HEK293 (cell line): ENCODE measurements around the gene TLE3.

Experiments used
- CTCF ChIA-PET: fragments of 350-600 bp; formaldehyde crosslinking; extraction: SDS; loops from one replicate; lab custom pipeline; 2021; ENCODE audit warnings: antibody characterized with exemption; lab: Yijun Ruan, JAX
- POLR2A ChIA-PET: fragments of 300-600 bp; formaldehyde crosslinking; extraction: SDS; loops from one replicate; lab custom pipeline; 2020; ENCODE audit warnings: antibody characterized with exemption, inconsistent platforms; lab: Yijun Ruan, JAX
- H3K27ac ChIP-seq: fragments of 200-500 bp; sonication (Bioruptor generic); 2 replicates; pipeline ENCODE4 v1.5.1; 2014; ENCODE audit warnings: low read depth, low read length, control low read depth, inconsistent platforms; ENCODE audit errors: extremely low read depth
- H3K36me3 ChIP-seq, 2 experiments: fragments of 200-500 bp in 1 of 2; sonication (Bioruptor generic) in 1 of 2; 1 replicate in 1 of 2; 2 replicates in 1 of 2; pipeline ENCODE4 v1.5.1; 2014 to 2017; ENCODE audit warnings: inconsistent platforms in 2 of 2, low read length in 2 of 2; ENCODE audit not compliant: control insufficient read depth in 2 of 2, insufficient read depth in 1 of 2
- H3K4me1 ChIP-seq: fragments of 200-500 bp; sonication (Bioruptor generic); 2 replicates; pipeline ENCODE4 v1.5.1; 2014; ENCODE audit warnings: mild to moderate bottlenecking, low read length, inconsistent platforms; ENCODE audit not compliant: control insufficient read depth, insufficient read depth
- H3K4me3 ChIP-seq: 2 replicates; pipeline ENCODE4 v1.5.1; 2011; ENCODE audit warnings: low read depth, mild to moderate bottlenecking, control low read depth, low read length, moderate library complexity
- H3K9me3 ChIP-seq: fragments of 200-500 bp; sonication (Bioruptor generic); 2 replicates; pipeline ENCODE4 v1.5.1; 2014; ENCODE audit warnings: low read depth, low read length, inconsistent platforms; ENCODE audit not compliant: control insufficient read depth, insufficient read depth
- EGR2 ChIP-seq: fragments of 450-650 bp; formaldehyde crosslinking; IDR thresholded peaks from 2 replicates; pipeline ENCODE4 v1.5.1; 2016; ENCODE audit warnings: low read depth, missing biosample characterization, missing genetic modification characterization
- GLI2 ChIP-seq: fragments of 450-650 bp; formaldehyde crosslinking; IDR thresholded peaks from 2 replicates; pipeline ENCODE4; 2017; ENCODE audit warnings: missing biosample characterization, missing genetic modification characterization, low read depth, borderline replicate concordance
- IKZF3 ChIP-seq: fragments of 450-650 bp; IDR thresholded peaks from 2 replicates; pipeline ENCODE4 v1.5.0; 2018; ENCODE audit warnings: missing biosample characterization, mild to moderate bottlenecking, missing genetic modification characterization, moderate library complexity
- TCF7L2 ChIP-seq: IDR thresholded peaks from 2 replicates; pipeline ENCODE4 v1.6.1; 2011; ENCODE audit warnings: low read depth, mild to moderate bottlenecking, inconsistent platforms, low read length, moderate library complexity, borderline replicate concordance
- YY2 ChIP-seq: fragments of 450-650 bp; formaldehyde crosslinking; IDR thresholded peaks from 2 replicates; pipeline ENCODE4 v1.5.1; 2016; ENCODE audit warnings: missing biosample characterization, missing genetic modification characterization
- ZBTB17 ChIP-seq: fragments of 450-650 bp; formaldehyde crosslinking; IDR thresholded peaks from 2 replicates; pipeline ENCODE4 v1.5.1; 2016; ENCODE audit warnings: missing biosample characterization, missing genetic modification characterization
- ZFHX2 ChIP-seq: fragments of 450-650 bp; formaldehyde crosslinking; conservative IDR thresholded peaks from 2 replicates; pipeline ENCODE4 v1.5.1; 2016; ENCODE audit warnings: missing biosample characterization, missing genetic modification characterization
- ZNF121 ChIP-seq: fragments of 450-650 bp; formaldehyde crosslinking; IDR thresholded peaks from 2 replicates; pipeline ENCODE4 v1.5.1; 2016; ENCODE audit warnings: missing biosample characterization, missing genetic modification characterization
- ZNF169 ChIP-seq: fragments of 450-650 bp; formaldehyde crosslinking; IDR thresholded peaks from 2 replicates; pipeline ENCODE4 v1.5.1; 2016; ENCODE audit warnings: missing biosample characterization, missing genetic modification characterization
- ZNF175 ChIP-seq: fragments of 450-650 bp; formaldehyde crosslinking; IDR thresholded peaks from 2 replicates; pipeline ENCODE4 v1.5.1; 2016; ENCODE audit warnings: missing biosample characterization, missing genetic modification characterization
- ZNF426 ChIP-seq: fragments of 450-650 bp; formaldehyde crosslinking; IDR thresholded peaks from 2 replicates; pipeline ENCODE4 v1.5.1; 2017; ENCODE audit warnings: missing biosample characterization, missing genetic modification characterization, mild to moderate bottlenecking, inconsistent platforms, moderate library complexity
- ZNF510 ChIP-seq: fragments of 450-650 bp; formaldehyde crosslinking; IDR thresholded peaks from 2 replicates; pipeline ENCODE4 v1.5.1; 2018; ENCODE audit warnings: mild to moderate bottlenecking, missing genetic modification characterization, missing biosample characterization; ENCODE audit not compliant: insufficient replicate concordance
- ZNF558 ChIP-seq: fragments of 450-650 bp; formaldehyde crosslinking; IDR thresholded peaks from 2 replicates; pipeline ENCODE4 v1.5.1; 2016; ENCODE audit warnings: missing biosample characterization, missing genetic modification characterization
- ZNF571 ChIP-seq: fragments of 450-650 bp; formaldehyde crosslinking; IDR thresholded peaks from 2 replicates; pipeline ENCODE4 v1.5.0; 2017; ENCODE audit warnings: missing biosample characterization, missing genetic modification characterization
- ZNF660 ChIP-seq: fragments of 450-650 bp; IDR thresholded peaks from 2 replicates; pipeline ENCODE4 v1.5.1; 2018; ENCODE audit warnings: missing biosample characterization, mild to moderate bottlenecking, missing genetic modification characterization
- ZNF776 ChIP-seq: fragments of 450-650 bp; formaldehyde crosslinking; IDR thresholded peaks from 2 replicates; pipeline ENCODE4 v1.5.0; 2017; ENCODE audit warnings: missing biosample characterization, missing genetic modification characterization, borderline replicate concordance
- TF ChIP-seq, protein P1 (sequence below): fragments of 450-650 bp; formaldehyde crosslinking; IDR thresholded peaks from 2 replicates; pipeline ENCODE4 v1.5.1; 2016; ENCODE audit warnings: missing biosample characterization, missing genetic modification characterization
- TF ChIP-seq, protein P2 (sequence below): fragments of 450-650 bp; formaldehyde crosslinking; IDR thresholded peaks from 2 replicates; pipeline ENCODE4 v1.5.1; 2016; ENCODE audit warnings: missing biosample characterization, missing genetic modification characterization
- TF ChIP-seq, protein P3 (sequence below): fragments of 450-650 bp; formaldehyde crosslinking; IDR thresholded peaks from 2 replicates; pipeline ENCODE4 v1.5.1; 2016; ENCODE audit warnings: missing biosample characterization, missing genetic modification characterization, borderline replicate concordance
- TF ChIP-seq, protein P4 (sequence below): fragments of 450-650 bp; formaldehyde crosslinking; IDR thresholded peaks from 2 replicates; pipeline ENCODE4 v1.5.1; 2016; ENCODE audit warnings: missing biosample characterization, missing genetic modification characterization

The TLE3 gene

GRCh38 chr15:70133296-70133695, 35.6 kb upstream of the TLE3 start:
- H3K4me1 ChIP-seq: peaks cover 3% of the 10 kb centered on the region; the same call in 1 of the 2 replicates
- no peaks in the 10 kb centered on the region for H3K36me3 ChIP-seq
- H3K27ac ChIP-seq: no peak overlapping the region
- no peak overlapping the region for H3K4me3 ChIP-seq
- no peaks in the 10 kb centered on the region for H3K9me3 ChIP-seq
- CTCF ChIA-PET: interaction anchor here (0.6 to 1.2 kb wide), 2 partner anchors 29 to 38 kb away, joined by 3 read pairs; no protein-coding TSS in a partner anchor
- POLR2A ChIA-PET: no interaction called here
- TF ChIP-seq ZNF426 (tag by site-specific recombination): no peak
- TF ChIP-seq, protein P1, sequence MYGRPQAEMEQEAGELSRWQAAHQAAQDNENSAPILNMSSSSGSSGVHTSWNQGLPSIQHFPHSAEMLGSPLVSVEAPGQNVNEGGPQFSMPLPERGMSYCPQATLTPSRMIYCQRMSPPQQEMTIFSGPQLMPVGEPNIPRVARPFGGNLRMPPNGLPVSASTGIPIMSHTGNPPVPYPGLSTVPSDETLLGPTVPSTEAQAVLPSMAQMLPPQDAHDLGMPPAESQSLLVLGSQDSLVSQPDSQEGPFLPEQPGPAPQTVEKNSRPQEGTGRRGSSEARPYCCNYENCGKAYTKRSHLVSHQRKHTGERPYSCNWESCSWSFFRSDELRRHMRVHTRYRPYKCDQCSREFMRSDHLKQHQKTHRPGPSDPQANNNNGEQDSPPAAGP (tag by site-specific recombination): no peak
- no peak for TF ChIP-seq YY2 (tag by site-specific recombination)
- TF ChIP-seq ZNF571 (tag by site-specific recombination): no peak
- TF ChIP-seq ZNF169: no peak
- no peak for TF ChIP-seq ZBTB17 (tag by site-specific recombination)
- no peak for TF ChIP-seq ZNF660 (tag by site-specific recombination)
- no peak for TF ChIP-seq GLI2
- TF ChIP-seq TCF7L2: no peak

- H3K27ac ChIP-seq: no peak overlapping the region
- no peaks in the 10 kb centered on the region for H3K9me3 ChIP-seq
- no peak overlapping the region for H3K4me3 ChIP-seq
- H3K4me1 ChIP-seq: no peaks in the 10 kb centered on the region; the same call in 1 of the 2 replicates
- POLR2A ChIA-PET: interaction anchor here (1.2 kb wide), 1 partner anchor 8 kb away, joined by 3 read pairs; no protein-coding TSS in a partner anchor
- no peak for TF ChIP-seq IKZF3 (tag by site-specific recombination)
- peak; percentile 92 for TF ChIP-seq ZNF121 (tag by site-specific recombination)
- no peak for TF ChIP-seq ZNF510 (tag by site-specific recombination)
- CTCF ChIA-PET: interaction anchor here (1.1 kb wide), 1 partner anchor 16 kb away, joined by 3 read pairs; no protein-coding TSS in a partner anchor
- H3K36me3 ChIP-seq: no peaks in the 10 kb centered on the region
These were observed 34.9 kb upstream of the TLE3 start for GRCh38 chr15:70132571-70132970.

GRCh38 chr15:70132139-70132538, 34.4 kb upstream of the TLE3 start:
- H3K27ac ChIP-seq: no peak overlapping the region
- POLR2A ChIA-PET: interaction anchor here (1.2 kb wide), 1 partner anchor 9 kb away, joined by 3 read pairs; no protein-coding TSS in a partner anchor
- no peaks in the 10 kb centered on the region for H3K36me3 ChIP-seq
- H3K9me3 ChIP-seq: no peaks in the 10 kb centered on the region
- no peaks in the 10 kb centered on the region; the same call in 1 of the 2 replicates for H3K4me1 ChIP-seq
- CTCF ChIA-PET: interaction anchor here (1.1 kb wide), 1 partner anchor 16 kb away, joined by 3 read pairs; no protein-coding TSS in a partner anchor
- H3K4me3 ChIP-seq: no peak overlapping the region
- TF ChIP-seq, protein P2, sequence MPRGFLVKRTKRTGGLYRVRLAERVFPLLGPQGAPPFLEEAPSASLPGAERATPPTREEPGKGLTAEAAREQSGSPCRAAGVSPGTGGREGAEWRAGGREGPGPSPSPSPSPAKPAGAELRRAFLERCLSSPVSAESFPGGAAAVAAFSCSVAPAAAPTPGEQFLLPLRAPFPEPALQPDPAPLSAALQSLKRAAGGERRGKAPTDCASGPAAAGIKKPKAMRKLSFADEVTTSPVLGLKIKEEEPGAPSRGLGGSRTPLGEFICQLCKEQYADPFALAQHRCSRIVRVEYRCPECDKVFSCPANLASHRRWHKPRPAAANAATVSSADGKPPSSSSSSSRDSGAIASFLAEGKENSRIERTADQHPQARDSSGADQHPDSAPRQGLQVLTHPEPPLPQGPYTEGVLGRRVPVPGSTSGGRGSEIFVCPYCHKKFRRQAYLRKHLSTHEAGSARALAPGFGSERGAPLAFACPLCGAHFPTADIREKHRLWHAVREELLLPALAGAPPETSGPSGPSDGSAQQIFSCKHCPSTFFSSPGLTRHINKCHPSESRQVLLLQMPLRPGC (tag by site-specific recombination): no peak
- TF ChIP-seq, protein P3, sequence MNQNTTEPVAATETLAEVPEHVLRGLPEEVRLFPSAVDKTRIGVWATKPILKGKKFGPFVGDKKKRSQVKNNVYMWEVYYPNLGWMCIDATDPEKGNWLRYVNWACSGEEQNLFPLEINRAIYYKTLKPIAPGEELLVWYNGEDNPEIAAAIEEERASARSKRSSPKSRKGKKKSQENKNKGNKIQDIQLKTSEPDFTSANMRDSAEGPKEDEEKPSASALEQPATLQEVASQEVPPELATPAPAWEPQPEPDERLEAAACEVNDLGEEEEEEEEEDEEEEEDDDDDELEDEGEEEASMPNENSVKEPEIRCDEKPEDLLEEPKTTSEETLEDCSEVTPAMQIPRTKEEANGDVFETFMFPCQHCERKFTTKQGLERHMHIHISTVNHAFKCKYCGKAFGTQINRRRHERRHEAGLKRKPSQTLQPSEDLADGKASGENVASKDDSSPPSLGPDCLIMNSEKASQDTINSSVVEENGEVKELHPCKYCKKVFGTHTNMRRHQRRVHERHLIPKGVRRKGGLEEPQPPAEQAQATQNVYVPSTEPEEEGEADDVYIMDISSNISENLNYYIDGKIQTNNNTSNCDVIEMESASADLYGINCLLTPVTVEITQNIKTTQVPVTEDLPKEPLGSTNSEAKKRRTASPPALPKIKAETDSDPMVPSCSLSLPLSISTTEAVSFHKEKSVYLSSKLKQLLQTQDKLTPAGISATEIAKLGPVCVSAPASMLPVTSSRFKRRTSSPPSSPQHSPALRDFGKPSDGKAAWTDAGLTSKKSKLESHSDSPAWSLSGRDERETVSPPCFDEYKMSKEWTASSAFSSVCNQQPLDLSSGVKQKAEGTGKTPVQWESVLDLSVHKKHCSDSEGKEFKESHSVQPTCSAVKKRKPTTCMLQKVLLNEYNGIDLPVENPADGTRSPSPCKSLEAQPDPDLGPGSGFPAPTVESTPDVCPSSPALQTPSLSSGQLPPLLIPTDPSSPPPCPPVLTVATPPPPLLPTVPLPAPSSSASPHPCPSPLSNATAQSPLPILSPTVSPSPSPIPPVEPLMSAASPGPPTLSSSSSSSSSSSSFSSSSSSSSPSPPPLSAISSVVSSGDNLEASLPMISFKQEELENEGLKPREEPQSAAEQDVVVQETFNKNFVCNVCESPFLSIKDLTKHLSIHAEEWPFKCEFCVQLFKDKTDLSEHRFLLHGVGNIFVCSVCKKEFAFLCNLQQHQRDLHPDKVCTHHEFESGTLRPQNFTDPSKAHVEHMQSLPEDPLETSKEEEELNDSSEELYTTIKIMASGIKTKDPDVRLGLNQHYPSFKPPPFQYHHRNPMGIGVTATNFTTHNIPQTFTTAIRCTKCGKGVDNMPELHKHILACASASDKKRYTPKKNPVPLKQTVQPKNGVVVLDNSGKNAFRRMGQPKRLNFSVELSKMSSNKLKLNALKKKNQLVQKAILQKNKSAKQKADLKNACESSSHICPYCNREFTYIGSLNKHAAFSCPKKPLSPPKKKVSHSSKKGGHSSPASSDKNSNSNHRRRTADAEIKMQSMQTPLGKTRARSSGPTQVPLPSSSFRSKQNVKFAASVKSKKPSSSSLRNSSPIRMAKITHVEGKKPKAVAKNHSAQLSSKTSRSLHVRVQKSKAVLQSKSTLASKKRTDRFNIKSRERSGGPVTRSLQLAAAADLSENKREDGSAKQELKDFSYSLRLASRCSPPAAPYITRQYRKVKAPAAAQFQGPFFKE: no peak
- no peak for TF ChIP-seq ZNF558 (tag by site-specific recombination)
- TF ChIP-seq ZNF776 (tag by site-specific recombination): no peak
- no peak for TF ChIP-seq ZNF175 (tag by site-specific recombination)
- TF ChIP-seq, protein P4, sequence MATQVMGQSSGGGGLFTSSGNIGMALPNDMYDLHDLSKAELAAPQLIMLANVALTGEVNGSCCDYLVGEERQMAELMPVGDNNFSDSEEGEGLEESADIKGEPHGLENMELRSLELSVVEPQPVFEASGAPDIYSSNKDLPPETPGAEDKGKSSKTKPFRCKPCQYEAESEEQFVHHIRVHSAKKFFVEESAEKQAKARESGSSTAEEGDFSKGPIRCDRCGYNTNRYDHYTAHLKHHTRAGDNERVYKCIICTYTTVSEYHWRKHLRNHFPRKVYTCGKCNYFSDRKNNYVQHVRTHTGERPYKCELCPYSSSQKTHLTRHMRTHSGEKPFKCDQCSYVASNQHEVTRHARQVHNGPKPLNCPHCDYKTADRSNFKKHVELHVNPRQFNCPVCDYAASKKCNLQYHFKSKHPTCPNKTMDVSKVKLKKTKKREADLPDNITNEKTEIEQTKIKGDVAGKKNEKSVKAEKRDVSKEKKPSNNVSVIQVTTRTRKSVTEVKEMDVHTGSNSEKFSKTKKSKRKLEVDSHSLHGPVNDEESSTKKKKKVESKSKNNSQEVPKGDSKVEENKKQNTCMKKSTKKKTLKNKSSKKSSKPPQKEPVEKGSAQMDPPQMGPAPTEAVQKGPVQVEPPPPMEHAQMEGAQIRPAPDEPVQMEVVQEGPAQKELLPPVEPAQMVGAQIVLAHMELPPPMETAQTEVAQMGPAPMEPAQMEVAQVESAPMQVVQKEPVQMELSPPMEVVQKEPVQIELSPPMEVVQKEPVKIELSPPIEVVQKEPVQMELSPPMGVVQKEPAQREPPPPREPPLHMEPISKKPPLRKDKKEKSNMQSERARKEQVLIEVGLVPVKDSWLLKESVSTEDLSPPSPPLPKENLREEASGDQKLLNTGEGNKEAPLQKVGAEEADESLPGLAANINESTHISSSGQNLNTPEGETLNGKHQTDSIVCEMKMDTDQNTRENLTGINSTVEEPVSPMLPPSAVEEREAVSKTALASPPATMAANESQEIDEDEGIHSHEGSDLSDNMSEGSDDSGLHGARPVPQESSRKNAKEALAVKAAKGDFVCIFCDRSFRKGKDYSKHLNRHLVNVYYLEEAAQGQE (tag by site-specific recombination): no peak
- no peak for TF ChIP-seq ZNF660 (tag by site-specific recombination)
- TF ChIP-seq EGR2 (tag by site-specific recombination): peak; percentile 80
- peak; percentile 84 for TF ChIP-seq ZFHX2
